GM23248 (cell line): ENCODE results near the gene RRBP1. TPM values are rescaled to one million over a fixed set of nuclear protein-coding genes. Genes with fewer than 3 reads are reported as not detected.

Experiments
- DNase-seq: peaks from one replicate; pipeline ENCODE4 v3.0.0-alpha.2; 2015
- H2AFZ ChIP-seq: fragments of 200-600 bp; sonication (generic); 2 replicates; pipeline ENCODE4 v1.6.1; 2016; ENCODE audit warnings: antibody characterized with exemption
- H3F3A ChIP-seq: fragments of 200-600 bp; sonication (generic); 2 replicates; pipeline ENCODE4 v1.6.1; 2016; ENCODE audit warnings: mild to moderate bottlenecking, antibody characterized with exemption, mixed run types; ENCODE audit not compliant: insufficient read depth
- H3K27ac ChIP-seq: fragments of 200-600 bp; sonication (generic); 2 replicates; pipeline ENCODE4 v1.5.1; 2016; ENCODE audit warnings: mild to moderate bottlenecking
- H3K27me3 ChIP-seq: fragments of 200-600 bp; sonication (generic); replicated peaks from 2 replicates; pipeline ENCODE4 v1.6.1; 2016; ENCODE audit warnings: mild to moderate bottlenecking; ENCODE audit not compliant: insufficient read depth
- H3K36me3 ChIP-seq: fragments of 200-600 bp; sonication (generic); 2 replicates; pipeline ENCODE4 v1.6.1; 2016; ENCODE audit warnings: low read depth, mild to moderate bottlenecking
- H3K4me1 ChIP-seq: fragments of 200-600 bp; sonication (generic); 2 replicates; pipeline ENCODE4 v1.6.1; 2016; ENCODE audit warnings: mild to moderate bottlenecking; ENCODE audit not compliant: insufficient read depth
- H3K4me2 ChIP-seq: fragments of 200-600 bp; sonication (generic); one replicate; pipeline ENCODE4 v1.6.1; 2016; ENCODE audit warnings: mild to moderate bottlenecking; ENCODE audit not compliant: unreplicated experiment
- H3K4me3 ChIP-seq: fragments of 200-600 bp; sonication (generic); 2 replicates; pipeline ENCODE4 v1.5.1; 2016; ENCODE audit warnings: mild to moderate bottlenecking
- H3K79me2 ChIP-seq: fragments of 200-600 bp; sonication (generic); 2 replicates; pipeline ENCODE4 v1.6.1; 2016; ENCODE audit warnings: mild to moderate bottlenecking; ENCODE audit not compliant: insufficient read depth
- H3K9ac ChIP-seq: fragments of 200-600 bp; sonication (generic); 2 replicates; pipeline ENCODE4 v1.6.1; 2016; ENCODE audit warnings: mild to moderate bottlenecking
- H3K9me2 ChIP-seq: fragments of 200-600 bp; sonication (generic); 2 replicates; pipeline ENCODE4 v1.6.1; 2016; ENCODE audit warnings: mixed run types, mild to moderate bottlenecking, moderate library complexity; ENCODE audit not compliant: insufficient read depth
- H3K9me3 ChIP-seq: fragments of 200-600 bp; sonication (generic); one replicate; pipeline ENCODE4 v1.6.1; 2017; ENCODE audit warnings: low read depth
- H4K20me1 ChIP-seq: fragments of 200-600 bp; sonication (generic); 2 replicates; pipeline ENCODE4 v1.6.0; 2016; ENCODE audit not compliant: insufficient read depth
- EZH2 ChIP-seq: fragments of 200-600 bp; sonication (generic); IDR thresholded peaks from 2 replicates; pipeline ENCODE4 v1.6.1; 2018; ENCODE audit warnings: antibody characterized with exemption, mild to moderate bottlenecking; ENCODE audit not compliant: insufficient read depth, poor library complexity, severe bottlenecking
- EZH2phosphoT487 ChIP-seq: fragments of 200-600 bp; sonication (generic); IDR thresholded peaks from 2 replicates; pipeline ENCODE4 v1.6.1; 2018; ENCODE audit warnings: antibody characterized with exemption, moderate library complexity, mild to moderate bottlenecking, low read depth; ENCODE audit not compliant: insufficient read depth
- WGBS, 2 experiments: methylation state at CpG; one replicate each; pipeline ENCODE4 v1.1.6; 2015 to 2017; ENCODE audit warnings: low lambda C conversion rate in 2 of 2, low coverage in 1 of 2; ENCODE audit errors: missing lambda C conversion rate in 2 of 2; 5-methylcytosine and 5-hydroxymethylcytosine counted together
- in situ Hi-C: fragments of 300-500 bp; cut with MboI; formaldehyde crosslinking; loops from 2 replicates; pipeline ENCODE4 v1.15.0; 2020
- polyA plus RNA-seq: library from polyadenylated mRNA; unstranded; fragments of >200 nt; fragmentation: Nextera tagmentation; extraction: Ambion mirVana; gene quantifications from 2 replicates; pipeline ENCODE4 v1.2.1, GENCODE V29; 2016
- total RNA-seq: library from RNA; depleted of rRNA; stranded (reverse); fragments of >200 nt; shearing (Covaris generic); gene quantifications from 2 replicates; pipeline ENCODE4 v1.2.3, GENCODE V29; 2014

RRBP1 gene
- total and polyA plus RNA-seq, 2 experiments from 2014 or later = 127 to 182 TPM

- Histone ChIP-seq H3K4me2 (no peak overlapping the region), H3F3A (0 out of 2 replicates have a peak, but pooled peaks cover 4% of the 10 kb centered on the region), H2AFZ (no peak overlapping the region), H3K9me3 (no peaks in the 10 kb centered on the region), H4K20me1 (peaks cover 55% of the 10 kb centered on the region), H3K9ac (no peak overlapping the region), H3K4me3 (no peak overlapping the region), H3K27ac (no peak overlapping the region), H3K79me2 (peaks cover 100% of the 10 kb centered on the region), H3K4me1 (peaks cover 19% of the 10 kb centered on the region), H3K27me3 (no peaks in the 10 kb centered on the region), H3K9me2 (no peaks in the 10 kb centered on the region), H3K36me3 (peaks cover 12% of the 10 kb centered on the region; the same call in 1 of the 2 replicates)
- no peak for TF ChIP-seq EZH2
- WGBS, 2 experiments = 70 to 77% methylated on average over 2 of the region's 2 CpGs
- in situ Hi-C loops = no loop called here
- DNase-seq = no peak
These were observed 95.8 kb downstream of the RRBP1 start for GRCh38 chr20:17586250-17586649.

- TF ChIP-seq EZH2 (no peak), EZH2phosphoT487 (no peak)
- Histone ChIP-seq H3K27ac (no peak overlapping the region), H3K36me3 (peaks cover 12% of the 10 kb centered on the region; the same call in 1 of the 2 replicates), H3K27me3 (no peaks in the 10 kb centered on the region), H3K9ac (no peak overlapping the region), H3K4me3 (no peak overlapping the region), H3F3A (0 out of 2 replicates have a peak, but pooled peaks cover 4% of the 10 kb centered on the region), H3K9me2 (no peaks in the 10 kb centered on the region), H3K9me3 (no peaks in the 10 kb centered on the region), H3K4me1 (peaks cover 21% of the 10 kb centered on the region), H3K79me2 (peaks cover 100% of the 10 kb centered on the region), H2AFZ (no peak overlapping the region), H4K20me1 (peaks cover 60% of the 10 kb centered on the region), H3K4me2 (no peak overlapping the region)
- in situ Hi-C loops = no loop called here
- DNase-seq = no peak
These were observed 97.4 kb downstream of the RRBP1 start for GRCh38 chr20:17584689-17585088.

GRCh38 chr20:17583126-17583525 is 98.9 kb downstream of the RRBP1 start:
- Histone ChIP-seq H3K9me3 (no peaks in the 10 kb centered on the region), H4K20me1 (peaks cover 54% of the 10 kb centered on the region), H3K27me3 (no peaks in the 10 kb centered on the region), H3F3A (peaks cover 7% of the 10 kb centered on the region; the same call in 1 of the 2 replicates), H3K4me2 (no peak overlapping the region), H3K36me3 (peaks cover 12% of the 10 kb centered on the region; the same call in 1 of the 2 replicates), H3K79me2 (peaks cover 100% of the 10 kb centered on the region), H3K9me2 (no peaks in the 10 kb centered on the region), H3K4me1 (peaks cover 14% of the 10 kb centered on the region), H2AFZ (no peak overlapping the region), H3K9ac (no peak overlapping the region), H3K4me3 (no peak overlapping the region), H3K27ac (no peak overlapping the region)
- 98% methylated on average over 3 of the region's 3 CpGs for WGBS, 2 experiments
- DNase-seq = no peak
- in situ Hi-C loops = no loop called here
- TF ChIP-seq EZH2phosphoT487 (no peak), EZH2 (no peak)

GRCh38 chr20:17580895-17581294 is 101.1 kb downstream of the RRBP1 start:
- Histone ChIP-seq H3K9ac (no peak overlapping the region), H3K27ac (no peak overlapping the region), H2AFZ (no peak overlapping the region), H3K9me3 (no peaks in the 10 kb centered on the region), H4K20me1 (peaks cover 39% of the 10 kb centered on the region), H3K4me3 (no peak overlapping the region), H3K79me2 (peaks cover 100% of the 10 kb centered on the region), H3F3A (peaks cover 9% of the 10 kb centered on the region; the same call in 1 of the 2 replicates), H3K36me3 (peaks cover 12% of the 10 kb centered on the region; the same call in 1 of the 2 replicates), H3K4me2 (no peak overlapping the region), H3K4me1 (peaks cover 9% of the 10 kb centered on the region), H3K9me2 (no peaks in the 10 kb centered on the region), H3K27me3 (no peaks in the 10 kb centered on the region)
- DNase-seq = no peak
- TF ChIP-seq EZH2 (no peak), EZH2phosphoT487 (no peak)
- in situ Hi-C loops = no loop called here
- 94 to 98% methylated on average over 2 of the region's 2 CpGs for WGBS, 2 experiments

- H3K4me2 ChIP-seq = peak overlapping the region; percentile 31
- H3K79me2 ChIP-seq = peaks cover 100% of the 10 kb centered on the region
- H3K36me3 ChIP-seq = 0 out of 2 replicates have a peak, but pooled peaks cover 5% of the 10 kb centered on the region
- no peak overlapping the region for H2AFZ ChIP-seq
- H3K9me2 ChIP-seq = no peaks in the 10 kb centered on the region
- no peaks in the 10 kb centered on the region for H3K9me3 ChIP-seq
- 91 to 92% methylated on average over 4 of the region's 4 CpGs for WGBS, 2 experiments
- H4K20me1 ChIP-seq = peaks cover 35% of the 10 kb centered on the region
- TF ChIP-seq EZH2phosphoT487 = no peak
- TF ChIP-seq EZH2 = no peak
- H3K27ac ChIP-seq = no peak overlapping the region
- DNase-seq = peak; percentile 50
- no peaks in the 10 kb centered on the region for H3K27me3 ChIP-seq
- no peak overlapping the region for H3K9ac ChIP-seq
- in situ Hi-C loops = no loop called here
- H3F3A ChIP-seq = peaks cover 9% of the 10 kb centered on the region; the same call in 1 of the 2 replicates
- no peak overlapping the region for H3K4me3 ChIP-seq
- H3K4me1 ChIP-seq = peaks cover 9% of the 10 kb centered on the region
These were observed 102.5 kb downstream of the RRBP1 start for GRCh38 chr20:17579369-17580039.
